ENCODE results near the gene HAP1.
"Not testable (repeated sequence)": the region's sequence is repeated elsewhere in the genome, so short reads cannot be mapped to it uniquely, and the experiment has no call there.

Gene HAP1

DNA sequence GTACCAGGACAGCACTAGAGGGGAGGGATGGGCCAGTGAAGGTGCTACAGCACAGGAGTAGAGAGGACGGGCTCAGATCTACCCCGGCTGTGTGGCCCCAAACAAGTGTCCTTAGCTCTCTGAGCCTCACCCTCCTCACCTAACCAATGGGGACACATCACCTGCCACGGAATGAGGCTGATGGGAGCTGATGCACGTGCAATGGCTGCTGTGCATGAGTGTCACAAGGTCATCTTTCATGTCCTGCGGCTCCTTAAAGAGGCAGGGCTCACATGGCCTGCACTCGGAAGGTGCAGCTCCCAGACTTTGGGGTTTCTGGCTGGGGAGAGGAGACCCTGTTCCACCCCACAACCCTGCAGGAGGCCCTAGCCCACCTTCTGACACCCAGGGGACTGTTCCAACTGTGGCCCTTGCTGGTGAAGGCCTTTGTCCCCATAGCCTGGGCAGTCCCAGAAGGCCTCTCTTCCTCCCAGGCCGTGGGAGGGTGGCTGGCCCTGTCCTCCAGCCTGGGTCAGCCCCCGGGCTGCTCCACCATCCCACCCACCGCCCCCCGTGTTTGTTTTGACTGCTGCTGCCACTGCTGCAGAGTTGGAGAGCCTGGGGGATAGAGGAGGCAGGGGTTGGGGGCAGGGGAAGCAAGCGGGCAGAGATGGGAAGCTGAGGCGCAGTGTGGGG is 10.5 kb downstream of the HAP1 start:
- DNase-seq = no peak

DNA sequence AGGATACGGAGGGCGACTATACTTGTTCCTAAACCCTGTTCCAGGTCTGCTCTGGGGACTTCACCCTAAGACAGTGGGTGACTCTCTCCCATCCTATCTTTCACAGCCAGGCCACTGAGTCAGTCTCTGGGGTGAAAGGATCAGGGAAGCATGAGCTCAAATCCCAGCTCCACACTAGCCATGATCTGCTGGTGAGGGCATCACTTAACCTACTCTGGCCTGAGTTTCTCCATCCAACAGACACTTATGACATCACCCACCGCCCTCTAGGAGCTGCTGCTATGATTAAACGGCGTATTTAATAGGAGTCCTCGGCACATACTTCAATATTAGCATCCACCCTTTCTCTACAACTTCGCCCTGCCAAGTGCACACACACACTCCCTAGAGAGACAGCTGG is 12.2 kb downstream of the HAP1 start:
- DNase-seq = no peak

DNA sequence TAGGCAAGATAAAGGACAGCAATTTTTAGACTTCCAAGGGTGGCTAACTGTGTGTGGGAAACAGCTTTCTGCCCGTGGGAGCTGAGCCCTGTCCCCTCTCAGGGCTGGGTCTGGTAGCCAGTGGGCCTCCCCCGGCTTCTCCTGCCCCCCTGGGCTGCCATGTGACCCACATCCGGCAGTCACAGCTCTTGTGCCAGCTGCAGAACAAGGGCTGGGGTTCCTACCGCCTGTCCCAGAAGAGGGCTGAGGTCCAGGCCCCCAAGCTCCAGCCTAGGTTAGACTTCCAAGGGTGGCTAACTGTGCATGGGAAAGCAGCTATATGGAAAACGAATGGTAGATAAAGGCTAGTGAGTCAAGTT is 16.2 kb downstream of the HAP1 start:
- DNase-seq = no peak

DNA sequence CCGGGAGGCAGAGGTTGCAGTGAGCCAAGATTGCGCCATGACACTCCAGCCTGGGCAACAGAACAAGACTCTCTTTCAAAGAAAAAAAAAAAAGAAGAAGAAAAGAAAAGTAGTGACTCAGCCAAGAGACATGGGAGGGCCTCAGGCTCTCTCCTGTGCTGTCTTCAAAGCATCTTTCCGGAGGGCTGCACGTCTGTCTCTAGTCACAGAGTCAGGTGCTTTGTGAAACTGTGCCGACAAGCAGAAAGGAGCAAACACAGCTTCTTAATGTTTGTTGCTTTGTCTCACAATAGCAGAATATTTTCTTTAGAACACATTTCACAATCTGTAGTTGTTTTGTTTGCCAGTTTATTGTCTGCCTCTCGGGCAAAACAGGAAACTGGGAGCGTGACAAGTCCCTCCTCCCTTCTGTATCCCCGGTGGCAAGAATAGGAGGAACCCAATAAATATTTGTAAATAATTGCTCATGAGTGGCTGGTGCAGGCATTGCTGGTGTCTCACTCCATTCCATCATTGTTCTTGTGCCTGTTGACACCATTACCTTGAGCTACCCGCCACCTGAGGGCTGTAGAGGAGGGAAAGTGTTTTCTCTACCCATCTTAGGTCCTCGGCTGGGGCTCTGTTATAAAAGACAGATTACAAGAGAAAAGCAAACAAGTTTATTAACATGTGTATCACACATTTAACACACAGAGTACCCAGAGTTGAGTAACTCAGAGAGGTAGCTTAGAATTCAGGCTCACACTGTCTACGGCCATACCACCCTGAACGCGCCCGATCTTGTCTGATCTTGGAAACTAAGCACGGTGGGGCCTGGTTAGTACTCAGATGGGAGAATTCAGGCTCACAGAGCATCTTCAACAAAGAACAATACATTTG is 16.8 kb downstream of the HAP1 start:
- DNase-seq = no peak

DNA sequence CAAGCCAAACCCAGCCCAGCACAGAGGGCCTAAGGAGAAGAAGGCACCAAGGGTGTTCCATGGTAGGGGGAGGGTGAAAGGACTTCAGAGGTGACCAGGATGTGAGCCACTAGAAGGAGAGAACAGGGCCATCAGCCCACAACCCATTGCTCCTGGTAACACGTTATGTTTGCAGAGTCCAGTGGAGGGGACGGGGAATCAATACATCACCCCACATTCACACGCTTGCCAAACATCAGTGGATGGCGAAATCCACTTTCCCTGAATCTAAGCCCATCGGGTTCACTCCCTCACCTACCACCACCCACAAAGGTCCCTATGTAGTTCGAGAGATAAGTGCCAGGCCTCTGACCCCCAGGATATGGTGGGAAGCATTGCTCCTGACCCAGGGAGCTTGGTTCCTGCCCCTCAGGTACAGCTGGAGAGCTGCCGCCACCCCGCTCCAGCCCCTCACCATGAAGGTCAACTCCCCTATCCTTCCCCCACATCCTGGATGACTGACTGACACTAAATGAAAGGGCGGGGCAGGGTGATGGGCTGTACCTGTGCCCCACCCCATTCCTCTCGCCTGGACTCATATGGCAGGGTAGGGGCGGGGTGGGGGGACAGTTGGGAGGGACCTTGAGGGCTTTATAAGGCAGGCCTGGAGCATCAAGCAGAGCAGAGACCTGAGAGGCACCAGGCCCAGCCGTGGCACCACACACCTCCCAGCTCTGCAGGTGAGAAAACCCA is 22.6 kb downstream of the HAP1 start, which contains the start of gene GAST:
GAST (plus strand) TSS at position 663 of the 732 bp plus-strand sequence. CDS start 3,106 bp downstream, outside the sequence.
- no peak for DNase-seq

DNA sequence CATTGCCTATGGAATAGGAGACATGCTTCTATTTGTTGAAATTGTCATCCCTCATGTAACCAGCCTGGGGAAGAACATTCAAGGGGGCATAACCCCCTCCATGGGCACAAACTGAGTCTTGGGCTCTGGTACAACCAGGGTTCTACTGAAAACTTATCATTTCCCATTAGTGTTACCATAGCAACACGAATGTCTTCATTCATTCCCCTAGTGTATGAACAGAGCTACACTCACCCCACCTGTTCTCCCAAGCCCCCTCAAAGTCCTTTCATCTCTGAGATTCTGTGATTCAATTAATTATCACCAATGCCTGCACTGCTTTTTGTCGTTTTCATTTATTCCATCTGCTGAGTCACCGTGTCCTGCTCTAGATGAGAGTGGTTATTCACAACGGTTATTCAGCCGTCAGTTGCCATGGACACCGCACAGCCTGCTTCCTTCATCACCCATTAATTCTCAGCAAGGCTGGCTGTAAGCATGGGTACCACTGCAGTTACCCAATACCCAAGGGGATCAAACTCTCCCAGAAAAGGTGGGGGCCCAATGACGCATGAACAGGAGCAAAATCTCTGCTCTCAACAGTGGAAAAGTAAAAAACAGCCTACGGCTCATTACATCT is 23.9 kb downstream of the HAP1 start:
- DNase-seq = peak; percentile 14

DNA sequence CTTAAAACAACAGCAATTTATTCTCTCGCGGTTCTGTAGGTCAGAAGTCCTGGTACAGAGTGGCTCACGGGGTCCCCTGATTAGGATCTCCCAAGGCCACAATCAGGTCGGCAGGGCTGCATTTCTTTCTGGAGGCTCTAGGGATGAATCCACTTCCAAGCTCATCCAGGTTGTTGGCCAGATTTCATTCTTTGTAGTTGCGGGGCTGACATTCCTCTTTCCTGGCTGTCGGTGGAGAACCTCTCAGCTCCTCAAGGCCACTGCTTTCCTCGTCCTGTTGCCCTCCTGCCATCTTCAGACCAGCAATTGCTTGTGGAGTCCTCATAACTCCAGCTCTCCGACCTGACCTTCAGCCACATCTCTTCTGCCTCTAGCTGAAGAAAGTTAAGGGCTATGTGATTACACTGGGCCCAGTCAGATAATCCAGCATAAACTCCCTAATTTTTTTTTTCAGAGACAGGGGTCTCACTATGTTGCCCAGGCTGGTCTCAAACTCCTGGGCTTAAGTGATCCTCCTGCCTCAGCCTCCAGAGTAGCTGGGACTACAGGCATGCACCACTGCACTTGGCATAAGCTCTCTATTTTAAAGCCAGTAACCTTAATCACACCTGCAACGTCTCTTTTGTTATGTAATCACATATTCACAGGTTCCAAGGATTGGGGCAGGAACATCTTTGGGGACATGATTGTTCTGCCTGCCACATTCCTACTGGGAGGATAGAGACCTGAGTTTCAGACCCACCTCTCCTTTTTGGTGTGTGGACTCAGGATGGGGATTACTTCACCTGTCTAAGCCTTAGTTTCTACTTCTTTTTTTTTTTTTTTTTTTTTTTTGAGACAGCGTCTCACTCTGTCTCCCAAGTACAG is 26.4 kb downstream of the HAP1 start:
- DNase-seq = no peak

DNA sequence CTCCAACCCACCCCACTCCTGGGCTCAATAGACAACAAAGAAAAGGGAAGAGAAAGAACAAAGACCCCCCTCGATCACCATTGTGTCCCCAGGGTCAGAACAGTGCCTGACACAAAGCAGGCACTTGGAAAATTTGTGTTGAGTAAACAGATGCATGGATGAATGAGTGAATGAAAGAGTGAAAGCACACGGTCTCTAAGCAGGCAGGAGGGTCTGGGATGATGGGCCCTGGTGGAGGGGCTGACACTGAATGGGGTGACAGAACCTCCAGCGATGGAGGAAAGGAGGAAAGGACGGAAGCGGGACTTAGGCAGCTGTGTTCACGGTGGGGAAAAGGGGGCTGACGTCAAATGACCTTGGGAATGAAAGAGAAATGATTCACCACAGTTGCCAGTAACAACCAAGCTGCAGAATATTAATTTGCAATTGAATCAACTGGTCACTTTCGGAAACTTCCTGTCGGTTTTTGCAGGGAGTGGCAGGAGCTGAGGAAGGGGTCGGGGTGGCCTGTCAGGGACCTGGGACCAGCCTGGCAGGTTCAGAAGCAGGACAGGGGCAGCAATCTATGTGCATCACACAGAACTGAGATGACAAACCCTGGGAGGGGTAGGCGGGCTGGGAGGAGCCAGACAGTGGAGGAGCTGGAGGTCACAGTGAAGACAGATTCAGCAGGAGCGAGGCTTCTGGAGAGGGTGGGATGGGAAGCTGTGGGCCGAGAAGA is 29.0 kb downstream of the HAP1 start:
- no peak for DNase-seq

DNA sequence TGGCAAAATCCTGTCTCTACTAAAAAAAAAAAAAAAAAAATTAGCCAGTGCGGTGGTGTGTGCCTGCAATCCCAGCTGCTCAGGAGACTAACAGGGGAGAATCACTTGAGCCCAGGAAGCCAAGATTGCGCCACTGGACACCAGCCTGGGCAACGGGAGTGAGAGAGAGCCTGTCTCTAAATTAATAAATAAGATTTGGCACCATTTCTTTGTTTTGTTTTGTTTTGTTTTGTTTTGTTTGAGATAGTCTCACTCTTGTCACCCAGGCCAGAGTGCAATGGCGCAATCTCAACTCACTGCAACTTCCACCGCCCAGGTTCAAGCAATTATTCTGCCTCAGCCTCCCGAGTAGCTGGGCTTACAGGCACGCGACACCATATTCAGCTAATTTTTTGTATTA is 31.7 kb downstream of the HAP1 start:
- no peak for DNase-seq

DNA sequence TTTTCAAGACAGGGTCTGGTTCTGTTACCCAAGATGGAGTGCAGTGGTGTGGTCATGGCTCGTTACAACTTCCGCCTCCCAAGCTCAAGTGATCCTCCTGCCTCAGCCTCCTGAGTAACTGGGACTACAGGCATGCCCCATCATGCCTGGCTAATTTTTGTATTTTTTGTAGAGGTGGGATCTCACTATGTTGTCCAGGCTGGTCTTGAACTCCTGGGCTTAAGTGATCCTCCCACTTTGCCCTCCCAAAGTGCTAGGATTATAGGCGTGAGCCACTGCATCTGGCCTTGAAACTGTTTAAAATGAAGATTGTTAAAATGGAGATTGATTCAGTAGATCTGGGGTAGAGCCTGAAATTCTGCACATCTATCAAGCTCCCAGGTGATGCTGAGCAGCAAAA is 33.6 kb downstream of the HAP1 start:
- DNase-seq = not testable (repeated sequence)

DNA sequence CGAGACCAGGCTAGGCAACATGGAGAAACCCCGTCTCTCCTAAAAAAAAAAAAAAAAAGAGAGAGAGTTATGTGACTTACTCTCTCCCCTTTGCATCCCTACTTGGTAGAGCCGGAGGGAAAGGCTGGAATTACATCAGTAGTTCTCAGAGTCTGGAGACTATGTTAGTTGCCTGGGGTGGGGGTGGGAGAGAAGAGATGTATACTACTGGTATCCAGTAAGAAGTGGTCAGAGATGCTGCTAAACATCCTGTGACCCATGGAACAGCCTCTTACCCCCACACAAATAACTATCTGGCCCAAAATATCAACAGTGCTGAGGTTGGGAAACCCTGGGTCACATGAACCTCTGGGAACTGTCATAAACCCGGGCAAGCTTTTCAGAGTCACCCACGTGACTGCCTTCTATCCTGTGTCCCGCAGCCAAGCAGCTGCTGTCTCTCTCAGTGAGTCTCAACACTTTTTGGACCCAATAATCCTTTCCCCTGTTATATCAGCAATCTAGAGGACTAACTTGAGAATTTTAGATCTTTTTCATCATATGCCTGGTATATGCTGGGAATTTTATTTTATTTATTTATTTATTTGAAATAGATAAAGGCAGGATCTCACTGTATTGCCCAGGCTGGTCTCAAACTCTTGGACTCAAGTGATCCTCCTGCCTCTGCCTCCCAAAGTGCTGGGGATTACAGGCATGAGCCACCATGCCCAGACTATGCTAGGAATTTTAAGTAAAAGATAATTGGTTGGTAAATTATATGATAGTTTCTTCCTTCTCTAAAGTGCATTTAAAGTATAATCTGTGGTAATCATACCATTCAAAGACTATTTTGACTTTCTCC is 37.1 kb downstream of the HAP1 start:
- no peak for DNase-seq

DNA sequence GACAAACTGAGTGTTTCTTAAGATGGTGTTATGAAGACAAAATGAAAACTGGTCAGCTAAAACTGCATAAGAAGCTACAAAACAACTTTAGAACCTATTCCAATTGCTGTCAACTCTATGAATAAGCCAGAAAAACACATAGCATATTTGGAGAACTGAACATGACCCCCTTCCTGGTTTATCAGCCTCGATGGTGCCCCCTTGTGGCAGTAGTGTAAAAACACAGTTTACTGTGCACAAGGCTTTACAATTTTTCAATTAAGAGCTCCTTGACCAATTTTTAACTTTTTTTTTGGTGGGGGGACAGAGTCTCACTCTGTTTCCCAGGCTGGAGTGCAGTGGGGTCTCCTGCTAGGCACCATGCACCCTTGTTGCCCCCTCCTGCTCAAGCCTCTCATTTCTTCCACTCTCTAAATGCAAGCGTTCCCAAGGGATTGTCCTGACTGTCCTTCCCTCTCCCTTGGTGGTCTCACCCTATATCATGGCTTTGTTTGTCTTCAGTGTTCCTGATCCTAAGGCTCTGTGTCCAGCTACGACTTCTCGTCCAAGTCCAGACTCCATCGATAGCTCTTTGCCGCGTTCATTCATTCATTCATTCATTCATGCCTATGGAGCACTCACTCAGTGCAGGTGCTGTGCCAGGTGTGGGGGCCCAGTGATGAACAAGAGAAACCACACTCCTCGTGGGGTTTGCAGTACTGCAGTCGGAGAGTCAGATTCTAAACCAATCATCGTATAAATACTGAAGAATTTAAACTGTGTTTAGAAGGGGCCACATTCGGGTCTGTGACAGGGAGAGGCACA is 38.3 kb downstream of the HAP1 start:
- DNase-seq = peak; percentile 37

DNA sequence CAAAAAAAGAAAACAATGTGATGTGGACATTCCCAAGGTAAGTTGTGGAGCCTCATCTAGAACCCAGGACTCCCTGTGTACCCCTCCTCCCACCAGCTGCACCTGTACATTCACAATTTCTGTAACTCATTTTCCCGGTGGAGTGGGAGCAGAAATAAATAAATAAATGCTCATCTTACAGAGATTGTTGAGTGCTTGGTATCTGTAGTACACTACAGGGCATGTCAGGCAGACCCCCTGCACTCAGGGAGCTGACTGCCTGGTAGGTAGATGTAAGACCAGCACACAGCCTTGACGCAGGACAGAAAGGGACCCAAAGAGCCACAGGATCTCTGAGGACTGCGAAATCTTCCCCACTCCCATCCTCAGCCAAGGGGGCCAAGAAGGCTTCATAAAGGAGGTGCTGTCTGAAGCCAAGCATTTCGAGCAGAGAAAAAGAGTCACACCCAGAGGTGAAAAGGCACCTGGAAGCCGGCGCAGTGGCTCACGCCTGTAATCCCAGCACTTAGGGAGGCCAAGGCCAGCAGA is 39.2 kb downstream of the HAP1 start:
- DNase-seq = no peak

DNA sequence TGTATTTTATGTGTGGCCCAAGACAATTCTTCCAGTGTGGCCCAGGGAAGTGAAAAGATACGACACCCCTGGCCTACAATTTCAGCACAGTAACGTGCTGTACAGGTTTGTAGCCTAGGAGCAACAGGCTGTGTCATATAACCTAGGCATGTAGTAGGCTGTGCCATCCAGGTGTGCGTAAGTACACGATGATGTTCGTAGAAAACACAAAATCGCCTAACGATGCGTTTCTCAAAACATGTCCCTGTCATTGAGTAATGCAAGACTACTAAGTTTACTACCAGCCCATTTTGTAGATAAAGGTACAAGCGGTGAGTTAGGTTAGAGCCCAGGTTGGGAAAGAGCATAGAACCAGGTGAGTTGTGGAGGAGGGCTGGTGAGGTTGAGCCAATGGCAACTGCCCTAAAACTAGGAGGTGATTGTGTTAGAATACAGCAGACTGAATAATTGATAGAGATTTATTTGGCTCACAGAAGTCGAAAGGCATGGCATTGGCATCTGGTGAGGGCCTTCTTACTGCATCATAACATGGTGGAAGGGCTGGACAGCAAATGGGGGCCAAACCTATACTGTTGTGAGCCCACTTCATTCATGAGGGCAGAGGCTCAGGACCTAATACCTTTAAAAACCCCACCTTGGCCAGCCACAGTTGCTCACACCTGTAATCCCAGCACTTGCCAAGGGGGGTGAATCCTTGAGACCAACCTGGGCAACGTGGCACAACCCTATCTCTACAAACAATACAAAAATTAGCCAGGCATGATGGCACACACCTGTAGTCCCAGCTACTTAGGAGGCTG is 41.5 kb downstream of the HAP1 start:
- no peak for DNase-seq

DNA sequence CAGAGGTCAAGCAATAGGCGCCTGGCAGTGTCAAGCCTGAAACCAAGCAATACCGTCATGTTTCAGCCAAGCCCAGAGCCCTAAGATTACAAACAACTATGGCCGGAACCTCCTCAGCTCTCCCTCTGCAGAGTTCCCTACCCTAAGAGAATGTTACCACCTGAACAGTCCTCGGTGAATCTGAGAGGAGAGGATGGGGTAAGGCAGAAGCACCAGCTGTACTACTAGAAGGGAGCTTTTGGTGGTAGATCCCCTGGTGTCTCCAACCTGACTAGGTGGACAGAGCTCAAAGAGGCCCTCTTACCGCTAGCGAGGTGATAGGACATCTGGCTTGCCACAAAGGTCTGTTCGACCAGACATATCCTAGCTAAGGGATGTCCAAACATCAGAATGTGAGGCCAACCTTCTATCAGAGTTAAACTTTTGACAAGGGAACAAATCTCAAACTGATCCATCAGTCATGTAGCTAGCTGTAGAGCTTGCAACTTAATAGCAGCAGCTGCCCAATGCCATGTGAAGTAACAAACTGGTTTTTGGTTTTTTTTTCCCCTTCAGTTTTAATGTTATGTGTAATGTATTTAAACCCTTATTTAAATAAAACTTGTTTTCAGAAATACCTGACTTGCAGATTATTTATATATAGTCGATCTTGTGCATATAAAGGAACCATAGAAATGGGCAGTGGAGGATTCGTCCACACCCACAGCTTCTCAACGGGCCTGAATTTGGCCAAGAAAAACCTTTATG is 43.2 kb downstream of the HAP1 start:
- DNase-seq = no peak

DNA sequence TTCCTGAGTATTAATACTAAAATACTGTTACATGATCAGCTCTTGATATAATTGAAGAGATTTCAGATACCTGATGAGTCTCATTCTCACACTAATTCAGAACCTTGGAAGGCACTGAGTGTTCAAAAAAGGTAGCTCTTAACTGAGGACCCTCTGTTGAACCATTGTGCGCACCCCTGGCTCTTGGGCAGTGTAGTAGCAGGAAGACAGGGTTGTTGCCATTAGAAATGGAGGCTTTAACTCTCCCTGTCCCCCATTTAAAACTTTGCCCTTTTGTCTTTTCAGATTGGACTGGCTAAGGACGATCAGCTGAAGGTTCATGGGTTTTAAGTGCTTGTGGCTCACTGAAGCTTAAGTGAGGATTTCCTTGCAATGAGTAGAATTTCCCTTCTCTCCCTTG is 43.9 kb downstream of the HAP1 start:
- DNase-seq = no peak

DNA sequence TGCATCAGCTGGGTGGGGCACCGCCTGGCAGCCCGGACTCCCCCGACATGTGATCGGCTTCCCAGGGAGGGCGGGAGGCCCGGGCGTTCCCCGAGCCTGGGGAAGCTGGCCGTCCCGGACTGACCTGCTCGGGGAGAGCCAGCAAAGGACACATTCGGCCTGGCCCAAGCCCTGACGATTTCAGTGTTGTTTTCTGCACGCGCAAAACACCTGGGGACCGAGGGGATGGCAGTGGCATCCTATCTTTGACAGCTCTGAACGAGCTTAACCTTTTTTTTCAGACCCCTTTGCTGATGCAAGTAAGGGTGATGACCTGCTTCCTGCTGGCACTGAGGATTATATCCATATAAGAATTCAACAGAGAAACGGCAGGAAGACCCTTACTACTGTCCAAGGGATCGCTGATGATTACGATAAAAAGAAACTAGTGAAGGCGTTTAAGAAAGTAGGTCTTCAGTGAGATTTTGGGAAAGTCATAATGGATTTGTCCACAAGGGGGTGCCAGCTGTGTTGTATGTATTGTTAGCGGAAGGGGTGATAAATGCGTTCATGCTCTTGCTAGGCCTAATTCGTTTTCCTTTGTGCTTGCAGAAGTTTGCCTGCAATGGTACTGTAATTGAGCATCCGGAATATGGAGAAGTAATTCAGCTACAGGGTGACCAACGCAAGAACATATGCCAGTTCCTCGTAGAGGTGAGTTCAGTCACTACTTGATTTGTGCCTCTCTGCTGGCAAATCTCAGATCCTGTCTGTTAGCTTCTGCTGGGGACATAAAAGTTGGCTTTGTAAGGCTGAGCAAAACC is 44.7 kb downstream of the HAP1 start:
- peak; percentile 16 for DNase-seq

Data from NCI-H1092 treated with DMSO at 0.1 percent for 48 hours (cell line).